NCI-H2171 treated with DMSO at 0.1 percent for 48 hours (cell line): ENCODE measurements around the gene CD101.

Experiments used
- DNase-seq: peaks from one replicate; lab custom pipeline; 2025; lab: John Stamatoyannopoulos, UW

CD101 gene

GRCh38 chr1:117058810-117059209 lies 57.2 kb downstream of the CD101 start:
- peak; percentile 82 for DNase-seq

DNA sequence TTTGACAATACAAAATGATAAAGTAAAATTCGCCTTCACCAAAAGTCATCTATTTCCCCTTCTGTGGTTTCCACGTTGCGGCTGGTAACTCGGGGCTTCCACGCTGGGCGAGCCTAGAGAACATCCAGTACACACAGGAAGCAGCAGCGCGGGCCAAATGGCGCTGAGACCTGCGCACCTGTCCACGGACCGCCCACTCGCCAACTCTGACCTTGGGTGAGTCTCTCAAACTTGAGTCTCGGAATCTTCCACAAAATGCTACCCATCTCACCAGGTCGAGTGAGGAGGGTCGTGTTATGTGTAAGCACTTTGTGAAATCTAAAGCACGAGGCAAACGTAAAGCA lies 57.7 kb downstream of the CD101 start:
- peak; percentile 83 for DNase-seq

GRCh38 chr1:117059678-117060440 lies 58.3 kb downstream of the CD101 start, which contains the start of gene TTF2:
Gene TTF2, plus strand, starts transcription at chr1:117060326. Its CDS starts 21 bp downstream, at chr1:117060347.
- DNase-seq: peak; percentile 100

DNA sequence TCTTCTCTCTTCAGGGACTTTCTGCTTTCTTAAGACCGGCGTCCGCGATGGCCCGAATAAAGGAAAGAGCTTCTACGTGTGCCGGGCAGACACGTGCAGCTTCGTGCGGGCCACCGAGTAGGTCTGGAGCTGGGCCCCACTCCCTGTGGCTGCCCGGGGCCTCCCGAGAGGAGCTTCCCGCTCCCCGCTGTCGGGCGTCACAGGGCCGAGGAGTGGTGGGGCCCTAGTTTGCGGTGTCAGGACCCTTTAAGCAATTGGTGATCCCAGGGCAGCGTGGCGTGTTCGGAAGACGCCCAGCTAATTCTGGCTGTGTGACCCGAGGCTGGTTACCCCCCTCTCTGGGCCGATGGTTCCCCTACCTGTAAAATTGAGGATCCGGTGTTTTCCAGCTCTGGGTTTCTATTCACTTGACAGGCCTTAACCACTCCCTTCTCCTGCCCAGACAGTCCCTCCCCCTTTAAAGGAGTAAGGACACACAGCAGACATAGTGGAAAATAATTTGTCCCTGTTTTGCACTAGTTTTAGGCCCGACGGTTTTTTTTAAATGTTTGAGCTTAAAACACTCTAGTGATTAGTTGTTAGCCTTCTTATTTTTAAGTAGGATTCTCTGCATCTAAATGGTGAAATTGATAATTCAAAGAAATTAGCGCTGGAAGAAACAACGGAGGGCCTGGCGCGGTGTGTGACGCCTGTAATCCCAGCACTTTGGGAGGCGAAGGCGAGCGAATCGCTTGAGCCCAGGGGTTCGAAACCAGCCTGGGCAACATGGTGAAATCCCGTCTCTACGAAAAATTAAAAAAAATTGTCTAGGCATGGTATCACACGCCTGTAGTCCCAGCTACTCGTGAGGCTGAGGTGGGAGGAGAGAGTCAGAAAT lies 59.1 kb downstream of the CD101 start:
- peak; percentile 26 for DNase-seq

GRCh38 chr1:117061986-117062415 lies 60.4 kb downstream of the CD101 start:
- DNase-seq: no peak

GRCh38 chr1:117066367-117066766 lies 64.8 kb downstream of the CD101 start:
- no peak for DNase-seq

DNA sequence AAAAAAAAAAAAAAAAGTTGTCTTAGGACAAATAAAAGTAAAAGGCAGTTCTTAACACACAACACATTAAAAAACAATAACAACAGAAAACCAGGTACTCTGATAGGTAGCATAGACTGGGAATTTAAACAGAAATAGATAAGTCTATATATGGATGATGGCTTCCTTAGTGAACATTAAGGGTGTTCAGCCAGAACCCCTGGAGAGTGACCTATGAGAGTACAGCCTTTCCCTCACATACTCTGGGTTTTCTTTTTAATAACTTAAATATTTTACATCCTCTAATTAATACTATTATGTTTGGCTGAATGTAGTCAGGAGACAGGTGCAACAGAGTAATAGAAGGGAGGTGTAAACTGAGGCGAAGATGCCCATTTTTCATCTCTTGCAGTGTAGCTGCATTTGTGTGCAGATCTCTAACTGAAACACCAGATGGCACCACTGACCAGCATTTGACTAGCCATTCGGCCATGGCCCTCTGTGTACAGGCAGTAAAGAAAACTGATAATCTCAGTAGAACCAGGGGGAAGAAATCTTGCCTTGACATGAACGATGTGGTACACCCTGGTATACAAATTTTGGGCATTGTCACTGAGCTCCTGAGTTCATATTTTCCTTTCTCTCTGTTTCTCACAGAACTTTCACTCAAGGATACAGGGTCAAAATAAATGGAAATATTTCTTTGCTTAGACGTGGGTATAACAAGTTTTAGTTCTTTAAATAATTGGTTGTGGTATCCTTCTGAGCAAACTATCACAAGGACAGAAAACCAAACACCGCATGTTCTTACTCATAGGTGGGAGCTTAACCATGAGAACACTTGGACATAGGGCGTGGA lies 66.2 kb downstream of the CD101 start:
- peak; percentile 50 for DNase-seq

- DNase-seq: no peak
These were observed 67.0 kb downstream of the CD101 start for GRCh38 chr1:117068580-117068979.

GRCh38 chr1:117069220-117069844 lies 67.8 kb downstream of the CD101 start:
- DNase-seq: no peak

DNA sequence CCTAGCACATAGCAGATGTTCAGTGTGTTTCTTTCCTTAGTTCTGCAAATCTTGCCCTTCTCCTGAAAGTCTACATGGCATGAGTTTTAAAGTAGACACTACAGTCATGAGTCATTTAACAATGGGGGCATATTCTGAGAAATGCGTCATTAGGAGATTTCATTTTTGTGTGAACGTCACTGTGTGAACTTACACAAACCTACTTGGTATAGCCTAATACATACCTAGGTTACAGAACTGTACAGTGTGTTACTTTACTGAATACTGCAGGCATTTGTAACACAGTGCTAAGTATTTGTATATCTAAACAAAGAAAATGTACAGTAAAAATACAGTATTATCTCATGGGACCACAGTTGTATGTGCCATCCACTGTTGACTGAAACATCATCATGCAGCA lies 68.6 kb downstream of the CD101 start:
- DNase-seq: no peak

DNA sequence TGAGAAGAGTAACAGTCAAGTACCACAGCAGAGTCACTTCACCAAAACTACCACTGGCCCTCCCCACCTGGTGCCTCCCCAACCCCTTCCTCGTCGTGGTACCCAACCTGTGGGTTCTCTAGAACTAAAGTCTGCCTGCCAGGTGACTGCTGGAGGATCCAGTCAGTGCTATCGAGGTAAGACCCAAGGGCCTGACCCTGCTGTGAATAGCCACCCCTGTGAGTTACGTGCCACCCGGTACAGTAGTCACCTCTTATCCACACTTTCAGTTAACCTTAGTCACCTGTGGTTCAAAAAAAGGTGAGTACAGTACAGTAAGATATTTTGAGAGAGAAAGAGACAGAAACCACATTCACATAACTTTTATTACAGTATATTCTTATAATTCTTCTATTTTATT lies 75.1 kb downstream of the CD101 start:
- no peak for DNase-seq

DNA sequence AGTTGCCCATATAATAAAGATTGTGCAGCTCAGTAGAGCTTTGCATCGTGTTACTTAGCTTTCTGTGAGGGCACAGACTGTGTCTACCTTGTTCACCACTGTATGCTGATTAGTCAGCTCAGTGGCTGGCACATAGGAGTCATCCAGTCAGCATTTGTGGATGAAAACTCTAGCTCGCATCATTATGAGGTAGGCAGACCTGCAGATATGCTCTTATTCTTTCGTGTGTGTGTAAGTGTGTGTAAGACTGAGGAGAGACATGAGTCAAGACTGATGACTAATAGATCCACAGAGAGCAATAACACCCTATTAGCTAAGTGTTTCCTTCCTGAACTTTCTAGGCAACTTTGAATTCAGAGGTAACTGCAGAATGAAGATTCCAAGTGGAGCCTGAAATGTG lies 75.7 kb downstream of the CD101 start:
- no peak for DNase-seq

DNA sequence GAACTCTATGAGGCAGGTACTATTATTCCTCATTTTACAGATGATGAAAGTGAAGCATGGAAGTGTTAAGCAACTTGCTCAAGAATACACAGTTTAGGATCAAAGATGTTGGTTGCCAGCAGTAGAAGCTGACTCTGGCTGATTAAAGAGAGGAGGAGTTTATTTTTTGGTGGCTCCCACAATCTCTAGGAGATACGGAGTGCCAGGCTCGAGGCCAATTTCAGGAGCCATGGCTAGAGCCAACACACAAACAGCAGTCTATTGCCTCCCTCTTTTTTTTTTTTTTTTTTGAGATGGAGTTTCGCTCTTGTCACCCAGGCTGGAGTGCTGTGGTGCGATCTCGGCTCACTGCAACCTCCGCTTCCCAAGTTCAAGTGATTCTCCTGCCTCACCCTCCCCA lies 78.2 kb downstream of the CD101 start:
- DNase-seq: no peak

- DNase-seq: no peak
These were observed 82.7 kb downstream of the CD101 start for GRCh38 chr1:117084231-117084630.
